Measurements from ENCODE around the gene GAREM1.

GRCh38 chr18:32261003-32261402, 209.7 kb downstream of the GAREM1 start:
- no peak for TF ChIP-seq POLR2A (IDR thresholded peaks at IDR 0.05)
- no peak for TF ChIP-seq CTCF (IDR thresholded peaks at IDR 0.05)
- TF ChIP-seq POLR2AphosphoS5 (IDR thresholded peaks at IDR 0.05): no peak
